ENCODE data around the gene IFITM5.

DNA sequence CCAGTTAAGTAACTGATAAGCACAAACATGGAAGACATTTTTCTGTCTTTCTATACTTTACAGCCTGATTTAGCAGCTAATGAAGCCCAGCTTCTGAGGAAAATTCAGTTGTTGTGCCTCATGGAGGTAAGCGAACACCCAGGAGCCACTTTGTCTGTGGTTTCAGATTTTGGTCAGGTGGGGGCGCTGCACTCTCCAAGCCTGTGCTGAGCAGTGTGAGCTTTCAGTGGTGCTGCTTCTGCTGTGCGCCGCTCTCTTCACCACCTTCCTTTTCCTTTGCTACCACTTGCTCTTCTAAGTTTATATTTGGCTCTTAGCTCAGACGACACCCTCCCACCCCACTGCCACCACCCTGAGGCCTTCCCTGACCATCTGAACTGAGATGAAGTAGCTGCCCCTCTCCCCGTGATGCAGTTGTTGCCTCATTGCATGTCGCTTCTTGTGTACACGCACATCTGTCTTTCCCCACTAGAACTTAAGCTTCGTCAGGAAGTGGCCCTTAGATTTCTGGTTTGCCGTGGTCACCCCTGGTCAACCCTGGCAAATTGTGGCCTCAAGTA, 48.5 kb downstream of the IFITM5 start:
- TF ChIP-seq ZFP30 (CRISPR knock-in tag; IDR thresholded peaks at IDR 0.05) (no peak), RARB (CRISPR knock-in tag; IDR thresholded peaks at IDR 0.05) (no peak), BACH2 (CRISPR knock-in tag; IDR thresholded peaks at IDR 0.05; ENCODE audit: borderline replicate concordance) (no peak), PATZ1 (CRISPR knock-in tag; IDR thresholded peaks at IDR 0.05; ENCODE audit: borderline replicate concordance) (no peak), ARNTL (CRISPR knock-in tag; IDR thresholded peaks at IDR 0.05; ENCODE audit: borderline replicate concordance, low read depth) (no peak), PPARA (CRISPR knock-in tag; IDR thresholded peaks at IDR 0.05; ENCODE audit: borderline replicate concordance) (no peak)
- TF ChIP-seq, protein P1, sequence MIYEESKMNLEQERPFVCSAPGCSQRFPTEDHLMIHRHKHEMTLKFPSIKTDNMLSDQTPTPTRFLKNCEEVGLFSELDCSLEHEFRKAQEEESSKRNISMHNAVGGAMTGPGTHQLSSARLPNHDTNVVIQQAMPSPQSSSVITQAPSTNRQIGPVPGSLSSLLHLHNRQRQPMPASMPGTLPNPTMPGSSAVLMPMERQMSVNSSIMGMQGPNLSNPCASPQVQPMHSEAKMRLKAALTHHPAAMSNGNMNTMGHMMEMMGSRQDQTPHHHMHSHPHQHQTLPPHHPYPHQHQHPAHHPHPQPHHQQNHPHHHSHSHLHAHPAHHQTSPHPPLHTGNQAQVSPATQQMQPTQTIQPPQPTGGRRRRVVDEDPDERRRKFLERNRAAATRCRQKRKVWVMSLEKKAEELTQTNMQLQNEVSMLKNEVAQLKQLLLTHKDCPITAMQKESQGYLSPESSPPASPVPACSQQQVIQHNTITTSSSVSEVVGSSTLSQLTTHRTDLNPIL (CRISPR knock-in tag; IDR thresholded peaks at IDR 0.05; ENCODE audit: low read depth) = no peak
